HFF-Myc (cell line): ENCODE results near the gene TLE3.
A peak's percentile ranks its signal among the peaks of the same experiment; 100 is the strongest.

Experiments used
- DNase-seq: peaks from one replicate; pipeline ENCODE4 v3.0.0-alpha.2; 2011; ENCODE audit warnings: low read depth; ENCODE audit errors: extremely low read depth
- H3K4me3 ChIP-seq: replicated peaks from 2 replicates; pipeline ENCODE4 v1.5.1; 2011; ENCODE audit warnings: low read depth, mild to moderate bottlenecking, control low read depth, low read length
- CTCF ChIP-seq: IDR thresholded peaks from 2 replicates; pipeline ENCODE4 v1.5.1; 2012; ENCODE audit warnings: mild to moderate bottlenecking, low read depth, low read length, control low read depth; ENCODE audit errors: missing control alignments

Gene TLE3

GRCh38 chr15:70063261-70063925 is 34.3 kb downstream of the TLE3 start:
- TF ChIP-seq CTCF = no peak
- DNase-seq = no peak
- H3K4me3 ChIP-seq = no peak overlapping the region

- no peak overlapping the region for H3K4me3 ChIP-seq
- no peak for TF ChIP-seq CTCF
- DNase-seq = peak; percentile 91
Measured at GRCh38 chr15:70062321-70062956, 35.3 kb downstream of the TLE3 start.

DNA sequence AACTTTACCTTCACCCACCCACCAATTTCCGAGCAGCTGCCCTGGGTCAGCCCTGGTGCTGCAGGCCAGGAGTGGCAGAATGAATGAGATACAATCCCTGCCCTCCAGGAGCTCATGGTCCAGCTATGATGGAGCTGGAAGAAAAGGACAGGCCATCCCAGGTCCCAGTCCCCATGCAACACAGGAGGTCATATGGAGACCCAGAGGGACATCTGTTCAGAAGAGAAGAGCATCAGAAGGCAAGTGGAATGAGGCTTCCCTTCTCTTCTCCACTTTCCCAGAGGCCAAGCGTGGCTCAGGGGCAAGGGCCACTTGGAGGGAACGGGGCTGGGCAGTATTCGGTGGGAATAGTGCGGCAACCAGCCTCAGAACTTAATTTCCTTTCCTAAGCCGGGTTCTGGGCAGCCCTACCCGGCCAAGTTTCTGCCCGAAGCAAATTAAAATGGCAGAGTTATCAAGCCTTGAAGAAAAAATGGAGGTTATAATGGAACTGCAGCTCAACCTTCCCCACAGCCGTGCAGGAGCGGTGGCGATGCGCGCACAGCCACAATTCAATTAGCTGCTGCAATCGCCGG is 35.9 kb downstream of the TLE3 start:
- no peak overlapping the region for H3K4me3 ChIP-seq
- TF ChIP-seq CTCF = no peak

DNA sequence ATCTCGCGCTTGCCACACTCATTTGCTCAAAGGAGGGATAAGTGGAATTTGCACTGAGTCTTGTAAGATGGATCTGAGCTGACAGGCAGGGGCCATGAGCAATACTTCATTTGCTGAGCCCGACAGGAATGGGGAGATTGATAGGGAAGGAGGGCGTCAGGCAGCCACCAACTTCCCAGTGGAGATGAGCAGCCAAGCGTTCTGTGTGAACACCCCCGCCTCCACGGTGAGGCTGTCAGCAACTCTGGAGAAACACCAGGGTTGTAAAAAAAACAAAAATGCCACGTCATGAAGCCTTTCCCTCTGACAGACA is 36.8 kb downstream of the TLE3 start:
- no peak for DNase-seq
- no peak overlapping the region for H3K4me3 ChIP-seq
- no peak for TF ChIP-seq CTCF

More for the DNA sequence above, 35.9 kb downstream of the TLE3 start:
- no peak for DNase-seq

DNA sequence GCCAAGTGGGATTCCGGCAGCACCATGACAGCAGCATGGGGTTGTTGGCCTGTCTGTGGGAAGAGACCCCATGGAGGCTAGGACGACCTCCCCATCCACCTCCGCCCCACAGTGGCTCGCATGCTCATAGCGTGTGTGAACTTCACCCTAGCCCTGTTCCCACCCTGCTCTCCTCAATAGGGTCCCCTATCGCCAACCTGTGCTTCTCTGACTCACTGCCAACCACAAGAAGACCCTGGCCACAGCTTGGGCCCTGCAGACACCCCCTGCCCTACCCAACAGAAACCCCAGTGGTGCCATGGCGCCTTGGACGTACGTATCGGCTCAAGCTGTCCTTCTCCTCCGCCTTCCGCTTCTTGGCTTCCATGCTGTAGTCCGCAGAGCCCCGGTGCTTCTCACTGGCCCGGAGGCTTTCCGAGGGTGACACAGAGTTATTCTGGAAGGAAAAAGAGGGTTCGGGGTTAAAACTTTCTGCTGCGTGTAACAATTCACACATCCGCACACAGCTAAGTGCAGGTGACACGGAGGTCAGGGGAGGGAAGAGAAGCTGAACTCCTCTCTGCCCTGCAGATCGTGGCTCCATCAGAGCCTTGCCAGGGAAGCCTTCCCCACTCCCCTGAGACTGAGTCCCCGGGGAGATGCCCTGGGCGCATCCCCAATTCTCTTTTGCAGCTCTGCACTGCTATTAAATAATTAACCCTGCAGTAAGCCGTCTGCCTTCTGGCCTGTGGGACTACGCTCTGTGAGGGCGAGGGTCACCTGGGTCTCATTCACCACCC is 37.3 kb downstream of the TLE3 start:
- TF ChIP-seq CTCF = no peak
- H3K4me3 ChIP-seq = no peak overlapping the region

GRCh38 chr15:70059476-70060213 is 38.1 kb downstream of the TLE3 start:
- TF ChIP-seq CTCF = no peak
- H3K4me3 ChIP-seq = no peak overlapping the region
- no peak for DNase-seq

More for the DNA sequence above, 37.3 kb downstream of the TLE3 start:
- no peak for DNase-seq
